GM18498 (cell line): ENCODE measurements around the gene MYRIP.
A peak's percentile ranks its signal among the peaks of the same experiment; 100 is the strongest.
"Not testable (repeated sequence)": the region's sequence is repeated elsewhere in the genome, so short reads cannot be mapped to it uniquely, and the experiment has no call there.

Experiments
- ATAC-seq: cut with Tn5 transposase; IDR thresholded peaks from one replicate; pipeline ENCODE4 v1.9.1; 2021; ENCODE audit warnings: mild to moderate bottlenecking, moderate library complexity; ENCODE audit not compliant: unreplicated experiment

Gene MYRIP

GRCh38 chr3:39809181-39809994 lies at the start of gene MYRIP:
MYRIP (plus strand) TSS chr3:39809609; CDS start chr3:39900817, 91,208 bp downstream.
- ATAC-seq: peak; percentile 79

GRCh38 chr3:39760325-39760724 lies 49.1 kb upstream of the MYRIP start:
- ATAC-seq: no peak

- ATAC-seq: no peak
Observed at GRCh38 chr3:39762537-39763070, 46.8 kb upstream of the MYRIP start.

GRCh38 chr3:39763390-39763789 lies 46.0 kb upstream of the MYRIP start:
- ATAC-seq: no peak

- ATAC-seq: no peak
Observed at GRCh38 chr3:39765575-39765974, 43.8 kb upstream of the MYRIP start.

- ATAC-seq: no peak
Observed at GRCh38 chr3:39766433-39766832, 43.0 kb upstream of the MYRIP start.

- ATAC-seq: not testable (repeated sequence)
Observed at GRCh38 chr3:39766909-39767308, 42.5 kb upstream of the MYRIP start.

- ATAC-seq: not testable (repeated sequence)
Observed at GRCh38 chr3:39778168-39778567, 31.2 kb upstream of the MYRIP start.

GRCh38 chr3:39779511-39780230 lies 29.7 kb upstream of the MYRIP start:
- no peak for ATAC-seq

- ATAC-seq: no peak
Observed at GRCh38 chr3:39780352-39780751, 29.1 kb upstream of the MYRIP start.

GRCh38 chr3:39781025-39781424 lies 28.4 kb upstream of the MYRIP start:
- no peak for ATAC-seq

- no peak for ATAC-seq
Observed at GRCh38 chr3:39781632-39782031, 27.8 kb upstream of the MYRIP start.

- ATAC-seq: no peak
Observed at GRCh38 chr3:39783680-39784079, 25.7 kb upstream of the MYRIP start.

- no peak for ATAC-seq
Observed at GRCh38 chr3:39784922-39785321, 24.5 kb upstream of the MYRIP start.

- no peak for ATAC-seq
Observed at GRCh38 chr3:39788128-39788883, 21.1 kb upstream of the MYRIP start.

- no peak for ATAC-seq
Observed at GRCh38 chr3:39791603-39792002, 17.8 kb upstream of the MYRIP start.

GRCh38 chr3:39794880-39795279 lies 14.5 kb upstream of the MYRIP start:
- ATAC-seq: no peak

- no peak for ATAC-seq
Observed at GRCh38 chr3:39801216-39801615, 8.2 kb upstream of the MYRIP start.

GRCh38 chr3:39802486-39802885 lies 6.9 kb upstream of the MYRIP start:
- not testable (repeated sequence) for ATAC-seq

- no peak for ATAC-seq
Observed at GRCh38 chr3:39803956-39804355, 5.5 kb upstream of the MYRIP start.

- no peak for ATAC-seq
Observed at GRCh38 chr3:39804951-39805350, 4.5 kb upstream of the MYRIP start.
